Measurements from ENCODE around the gene KCNQ4.

DNA sequence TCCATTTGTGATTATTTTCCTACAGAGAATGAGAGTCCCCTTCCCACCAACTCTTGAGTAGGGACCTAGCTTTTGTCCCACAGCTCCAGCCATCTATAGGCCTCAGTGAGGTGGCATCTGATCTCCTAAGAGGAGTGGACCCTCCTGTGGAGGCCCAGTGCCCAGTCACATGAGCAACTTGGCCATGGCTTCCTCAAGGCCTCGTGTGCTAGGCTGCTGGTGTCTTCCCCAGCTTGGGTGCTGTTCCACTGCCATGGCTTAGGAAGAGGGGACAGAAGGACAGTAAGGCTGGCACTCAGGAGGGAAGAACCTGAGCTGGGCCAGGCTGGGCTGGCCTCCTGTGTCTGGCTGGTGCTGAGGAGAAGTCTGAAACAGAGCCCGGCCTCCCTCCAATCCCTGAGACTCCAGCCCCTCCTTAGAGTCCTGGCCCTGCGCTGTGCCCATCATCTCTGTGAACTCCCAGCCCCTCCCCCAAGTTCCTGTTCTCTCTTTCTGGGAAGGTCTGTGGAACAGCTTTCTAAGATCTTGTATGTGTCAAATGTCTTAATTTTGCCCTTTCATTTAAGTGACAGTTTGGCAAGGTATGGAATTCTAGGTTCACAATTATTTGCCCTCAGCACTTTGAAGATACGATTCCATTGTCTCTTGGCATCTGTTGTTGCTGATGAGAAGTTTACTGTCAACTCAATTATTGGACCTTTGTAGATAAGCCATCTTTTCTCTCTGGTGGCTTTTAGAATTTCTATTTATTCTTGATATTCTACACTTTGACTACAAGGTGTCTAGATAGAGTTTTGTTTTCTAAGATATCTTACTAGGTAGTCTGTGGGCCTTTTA lies 7.1 kb upstream of the KCNQ4 start:
- TF ChIP-seq, protein P1, sequence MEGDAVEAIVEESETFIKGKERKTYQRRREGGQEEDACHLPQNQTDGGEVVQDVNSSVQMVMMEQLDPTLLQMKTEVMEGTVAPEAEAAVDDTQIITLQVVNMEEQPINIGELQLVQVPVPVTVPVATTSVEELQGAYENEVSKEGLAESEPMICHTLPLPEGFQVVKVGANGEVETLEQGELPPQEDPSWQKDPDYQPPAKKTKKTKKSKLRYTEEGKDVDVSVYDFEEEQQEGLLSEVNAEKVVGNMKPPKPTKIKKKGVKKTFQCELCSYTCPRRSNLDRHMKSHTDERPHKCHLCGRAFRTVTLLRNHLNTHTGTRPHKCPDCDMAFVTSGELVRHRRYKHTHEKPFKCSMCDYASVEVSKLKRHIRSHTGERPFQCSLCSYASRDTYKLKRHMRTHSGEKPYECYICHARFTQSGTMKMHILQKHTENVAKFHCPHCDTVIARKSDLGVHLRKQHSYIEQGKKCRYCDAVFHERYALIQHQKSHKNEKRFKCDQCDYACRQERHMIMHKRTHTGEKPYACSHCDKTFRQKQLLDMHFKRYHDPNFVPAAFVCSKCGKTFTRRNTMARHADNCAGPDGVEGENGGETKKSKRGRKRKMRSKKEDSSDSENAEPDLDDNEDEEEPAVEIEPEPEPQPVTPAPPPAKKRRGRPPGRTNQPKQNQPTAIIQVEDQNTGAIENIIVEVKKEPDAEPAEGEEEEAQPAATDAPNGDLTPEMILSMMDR (IDR thresholded peaks at IDR 0.05): no peak
- TF ChIP-seq EZH2 (IDR thresholded peaks at IDR 0.05) (no peak), EZH2phosphoT487 (IDR thresholded peaks at IDR 0.05) (no peak)

Data from neural progenitor cell (in vitro differentiated cells).